Right lobe of liver (tissue), 4 donors: Measurements from ENCODE around the gene RAPGEF2.

ENCODE experiments used
- CTCF ChIP-seq, 4 donors: fragments of 200-600 bp in 3 of 4; fragments of 450-650 bp in 1 of 4; IDR thresholded peaks; one replicate each; pipeline versions ENCODE4 v1.5.1 to v1.8.0; 2016 to 2022; ENCODE audit warnings: antibody characterized with exemption in 4 of 4, mild to moderate bottlenecking in 2 of 4
- POLR2A ChIP-seq: fragments of 450-650 bp; IDR thresholded peaks from one replicate; pipeline ENCODE4 v1.6.1; 2017; ENCODE audit warnings: antibody characterized with exemption, mild to moderate bottlenecking
- donor health status: DM: no; HTN: no; CAD: no.
- donor health status: DM: no; HTN: no; CAD: no.
- donor health status: DM: no; HTN: yes; CAD: no.

GRCh38 chr4:159199826-159200225 is 96.9 kb downstream of the RAPGEF2 start:
- no peak for TF ChIP-seq CTCF (IDR thresholded peaks at IDR 0.05)
- TF ChIP-seq POLR2A: no peak
